ENCODE data around the gene FANCD2.

FANCD2 gene

GRCh38 chr3:10026084-10026890 lies at the start of gene FANCD2:
Gene FANCD2 (plus strand): TSS chr3:10026437. CDS start chr3:10028658, 2,221 bp downstream.
- peak within 1 kb of the TSS; percentile 83 for H3K27ac ChIP-seq
- peak within 1 kb of the TSS; percentile 83 to 84 for H3K4me3 ChIP-seq (ENCODE audit: low read depth in 1 of 2, low read length in 1 of 2)
- no peaks in the 10 kb centered on the region for H3K9me3 ChIP-seq
- peaks cover 24% of the 10 kb centered on the region in 2 experiments for H3K4me1 ChIP-seq (ENCODE audit: control insufficient read depth in 1 of 2, insufficient read depth in 1 of 2, low read depth in 1 of 2, low read length in 1 of 2)
- peak; percentile 65 for TF ChIP-seq CTCF (IDR thresholded peaks at IDR 0.05)
- H3K36me3 ChIP-seq: peaks cover 25% of the 10 kb centered on the region
- no peaks in the 10 kb centered on the region for H3K27me3 ChIP-seq

GRCh38 chr3:9976721-9977709 lies 49.2 kb upstream of the FANCD2 start:
- H3K36me3 ChIP-seq: peaks cover 61% of the 10 kb centered on the region
- no peak for TF ChIP-seq CTCF (IDR thresholded peaks at IDR 0.05)
- H3K4me1 ChIP-seq (ENCODE audit: control insufficient read depth in 1 of 2, insufficient read depth in 1 of 2, low read depth in 1 of 2, low read length in 1 of 2): peaks cover 20 to 22% of the 10 kb centered on the region in 2 experiments
- H3K4me3 ChIP-seq (ENCODE audit: low read depth in 1 of 2, low read length in 1 of 2): no peak overlapping the region
- H3K27ac ChIP-seq: peak overlapping the region; percentile 74
- no peaks in the 10 kb centered on the region for H3K27me3 ChIP-seq
- no peaks in the 10 kb centered on the region for H3K9me3 ChIP-seq

GRCh38 chr3:9978710-9979305 lies 47.4 kb upstream of the FANCD2 start:
- Histone ChIP-seq H3K4me1 (ENCODE audit: control insufficient read depth in 1 of 2, insufficient read depth in 1 of 2, low read depth in 1 of 2, low read length in 1 of 2) (peaks cover 20 to 22% of the 10 kb centered on the region in 2 experiments), H3K27ac (peak overlapping the region; percentile 63), H3K36me3 (peaks cover 44% of the 10 kb centered on the region), H3K27me3 (no peaks in the 10 kb centered on the region), H3K4me3 (ENCODE audit: low read depth in 1 of 2, low read length in 1 of 2) (no peak overlapping the region), H3K9me3 (no peaks in the 10 kb centered on the region)
- no peak for TF ChIP-seq CTCF (IDR thresholded peaks at IDR 0.05)

DNA sequence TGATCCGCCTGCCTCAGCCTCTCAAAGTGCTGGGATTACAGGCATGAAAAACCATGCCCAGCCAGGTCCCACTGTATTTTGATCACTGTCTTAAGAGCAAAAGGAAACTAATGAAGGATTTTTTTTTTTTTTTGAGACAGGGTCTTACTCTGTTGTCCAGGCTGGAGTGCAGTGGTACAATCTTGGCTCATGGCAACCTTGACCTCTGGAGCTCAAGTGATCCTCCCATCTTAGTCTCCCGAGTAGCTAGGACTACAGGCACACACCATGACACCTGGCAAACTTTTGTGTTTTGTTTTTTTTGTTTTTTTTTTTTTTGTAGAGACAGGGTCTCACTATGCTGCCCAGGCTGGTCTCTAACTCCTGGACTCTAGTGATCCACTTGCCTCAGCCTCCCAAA lies 46.0 kb upstream of the FANCD2 start:
- Histone ChIP-seq H3K27me3 (no peaks in the 10 kb centered on the region), H3K27ac (peak overlapping the region; percentile 63), H3K9me3 (no peaks in the 10 kb centered on the region), H3K4me1 (ENCODE audit: control insufficient read depth in 1 of 2, insufficient read depth in 1 of 2, low read depth in 1 of 2, low read length in 1 of 2) (peaks cover 22% of the 10 kb centered on the region in 2 experiments), H3K36me3 (peaks cover 41% of the 10 kb centered on the region), H3K4me3 (ENCODE audit: low read depth in 1 of 2, low read length in 1 of 2) (no peak overlapping the region)
- TF ChIP-seq CTCF (IDR thresholded peaks at IDR 0.05): no peak

- TF ChIP-seq CTCF (IDR thresholded peaks at IDR 0.05): no peak
- H3K9me3 ChIP-seq: no peaks in the 10 kb centered on the region
- peak overlapping the region; percentile 71 for H3K4me3 ChIP-seq (ENCODE audit: low read depth in 1 of 2, low read length in 1 of 2)
Observed at GRCh38 chr3:9986230-9986725, 40.0 kb upstream of the FANCD2 start.

More at GRCh38 chr3:9986230-9986725, 40.0 kb upstream of the FANCD2 start:
- Histone ChIP-seq H3K27me3 (no peaks in the 10 kb centered on the region), H3K36me3 (peaks cover 10% of the 10 kb centered on the region), H3K27ac (peak overlapping the region; percentile 81), H3K4me1 (ENCODE audit: control insufficient read depth in 1 of 2, insufficient read depth in 1 of 2, low read depth in 1 of 2, low read length in 1 of 2) (peaks cover 19 to 22% of the 10 kb centered on the region in 2 experiments)
